ENCODE measurements around the gene RTKN2. TPM values are rescaled to one million over a fixed set of nuclear protein-coding genes. Genes with fewer than 3 reads are reported as not detected.

RTKN2 gene
- total RNA-seq, 1 experiment from 2014 or later = 14.4 TPM

- no peak overlapping the region for H3K23ac ChIP-seq (ENCODE audit: insufficient read length, low read depth, low read length)
- no peaks in the 10 kb centered on the region for H4K20me1 ChIP-seq (ENCODE audit: control insufficient read depth, insufficient read depth, insufficient read length)
- no peak overlapping the region for H3K9ac ChIP-seq (ENCODE audit: extremely low read depth, insufficient read length, low read length)
- H3K18ac ChIP-seq (ENCODE audit: insufficient read length, low read depth, low read length) = no peak overlapping the region
- no peak overlapping the region for H3K14ac ChIP-seq (ENCODE audit: insufficient read depth, low read length)
- no peak overlapping the region for H2AK5ac ChIP-seq (ENCODE audit: insufficient read length, low read length)
- H3K79me1 ChIP-seq (ENCODE audit: insufficient read depth, low read depth, low read length, poor library complexity, severe bottlenecking) = no peaks in the 10 kb centered on the region
- no peaks in the 10 kb centered on the region for H3K4me1 Mint-ChIP-seq
- peaks cover 0 to 16% (median 2%) of the 10 kb centered on the region in 3 experiments; a peak in 3 of 7 replicates for H3K36me3 Mint-ChIP-seq (ENCODE audit: insufficient read depth in 1 of 3, low read depth in 3 of 3)
- no peak overlapping the region for H2BK20ac ChIP-seq (ENCODE audit: low read depth, low read length, poor library complexity, severe bottlenecking)
- H4K8ac ChIP-seq (replicated peaks; ENCODE audit: insufficient read length, low read depth, low read length) = no peak overlapping the region
- H3K27me3 Mint-ChIP-seq (ENCODE audit: low read depth) = no peaks in the 10 kb centered on the region
- H3K4me1 ChIP-seq (ENCODE audit: insufficient read depth, low read length) = no peaks in the 10 kb centered on the region
- TF ChIP-seq, protein P1, sequence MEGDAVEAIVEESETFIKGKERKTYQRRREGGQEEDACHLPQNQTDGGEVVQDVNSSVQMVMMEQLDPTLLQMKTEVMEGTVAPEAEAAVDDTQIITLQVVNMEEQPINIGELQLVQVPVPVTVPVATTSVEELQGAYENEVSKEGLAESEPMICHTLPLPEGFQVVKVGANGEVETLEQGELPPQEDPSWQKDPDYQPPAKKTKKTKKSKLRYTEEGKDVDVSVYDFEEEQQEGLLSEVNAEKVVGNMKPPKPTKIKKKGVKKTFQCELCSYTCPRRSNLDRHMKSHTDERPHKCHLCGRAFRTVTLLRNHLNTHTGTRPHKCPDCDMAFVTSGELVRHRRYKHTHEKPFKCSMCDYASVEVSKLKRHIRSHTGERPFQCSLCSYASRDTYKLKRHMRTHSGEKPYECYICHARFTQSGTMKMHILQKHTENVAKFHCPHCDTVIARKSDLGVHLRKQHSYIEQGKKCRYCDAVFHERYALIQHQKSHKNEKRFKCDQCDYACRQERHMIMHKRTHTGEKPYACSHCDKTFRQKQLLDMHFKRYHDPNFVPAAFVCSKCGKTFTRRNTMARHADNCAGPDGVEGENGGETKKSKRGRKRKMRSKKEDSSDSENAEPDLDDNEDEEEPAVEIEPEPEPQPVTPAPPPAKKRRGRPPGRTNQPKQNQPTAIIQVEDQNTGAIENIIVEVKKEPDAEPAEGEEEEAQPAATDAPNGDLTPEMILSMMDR (conservative IDR thresholded peaks at IDR 0.05) = no peak
- H3K27me3 ChIP-seq (ENCODE audit: insufficient read depth, low read length) = no peaks in the 10 kb centered on the region
- no peak overlapping the region for H3K27ac Mint-ChIP-seq
- H2BK12ac ChIP-seq (ENCODE audit: insufficient read length, low read depth, low read length) = no peak overlapping the region
- H3K4me2 ChIP-seq (ENCODE audit: insufficient read depth, insufficient read length, low read length) = no peak overlapping the region
- no peak overlapping the region for H3K27ac ChIP-seq (ENCODE audit: insufficient read length, low read depth, low read length)
- H3T11ph ChIP-seq (ENCODE audit: low read length) = no peak overlapping the region
- no peaks in the 10 kb centered on the region for H3K9me3 ChIP-seq (ENCODE audit: control insufficient read depth, low read depth, low read length)
- H3K4ac ChIP-seq (ENCODE audit: low read depth, low read length) = no peak overlapping the region
- no peaks in the 10 kb centered on the region for H3K79me2 ChIP-seq (ENCODE audit: insufficient read depth, low read length)
- DNase-seq = no peak
- no peak overlapping the region for H4K5ac ChIP-seq (ENCODE audit: insufficient read length, low read depth, low read length)
- no peak overlapping the region for H2BK5ac ChIP-seq (ENCODE audit: insufficient read length, low read length)
- no CpG with 5 or more reads among the region's 3 CpGs for WGBS (ENCODE audit: extremely low coverage, insufficient read length, low lambda C conversion rate)
- H3K9me3 Mint-ChIP-seq = peaks cover 7 to 14% of the 10 kb centered on the region in 2 experiments; a peak in 4 of 5 replicates
- H4K91ac ChIP-seq (ENCODE audit: insufficient read length, low read depth, low read length) = no peak overlapping the region
- no peak overlapping the region for H2AFZ ChIP-seq (ENCODE audit: low read length)
- no peak overlapping the region for H2BK120ac ChIP-seq (ENCODE audit: low read depth, low read length, poor library complexity, severe bottlenecking)
- no peak overlapping the region for H2BK15ac ChIP-seq (ENCODE audit: low read depth, low read length)
- no peak overlapping the region for H3K4me3 Mint-ChIP-seq
- H3K56ac ChIP-seq (ENCODE audit: insufficient read length, low read depth, low read length) = no peak overlapping the region
- no peaks in the 10 kb centered on the region for H3K23me2 ChIP-seq (ENCODE audit: insufficient read length, low read depth, low read length, poor library complexity, severe bottlenecking)
Observed at GRCh38 chr10:62177111-62177510, 91.5 kb downstream of the RTKN2 start.

All from H9 (cell line).